ENCODE results near the gene ZFYVE28. TPM values are rescaled to one million over a fixed set of nuclear protein-coding genes. Genes with fewer than 3 reads are reported as not detected.
"Not testable (repeated sequence)": the region's sequence is repeated elsewhere in the genome, so short reads cannot be mapped to it uniquely, and the experiment has no call there.

Gene ZFYVE28
- total RNA-seq, 2 donors from 2014 or later, result 5.7 to 16.8 TPM

DNA sequence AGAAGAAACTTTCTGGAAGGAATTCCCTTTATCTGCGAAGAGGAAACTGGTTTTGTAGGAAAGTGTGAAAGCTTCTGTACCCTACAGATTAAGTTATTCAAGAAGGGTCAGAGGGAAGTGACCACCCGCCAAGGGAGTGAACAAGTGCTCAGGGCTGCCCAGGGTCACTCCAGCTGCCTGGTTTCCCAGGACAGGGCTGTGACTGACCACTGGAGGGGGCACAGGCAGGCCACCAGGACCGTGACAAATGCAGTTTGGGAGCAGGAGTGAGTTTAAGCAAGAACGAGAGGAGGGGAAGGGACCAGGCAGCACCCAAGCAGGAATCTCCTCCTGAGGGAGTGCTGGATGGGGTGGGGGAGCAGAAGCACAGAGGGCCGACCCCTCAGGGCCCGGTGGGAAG lies 34.2 kb downstream of the ZFYVE28 start:
- H3K4me3 ChIP-seq, result no peak overlapping the region
- no peak overlapping the region for H3K27ac ChIP-seq
- ATAC-seq (no peak), DNase-seq (no peak)
- H3K27me3 ChIP-seq, result no peaks in the 10 kb centered on the region
- no peaks in the 10 kb centered on the region for H3K4me1 ChIP-seq
- H3K9me3 ChIP-seq, result no peaks in the 10 kb centered on the region
- H3K36me3 ChIP-seq (replicated peaks in 1 of 2; ENCODE audit: insufficient read depth in 1 of 2, low read depth in 2 of 2), result no peaks in the 10 kb centered on the region
- TF ChIP-seq POLR2A (IDR thresholded peaks at IDR 0.05), result no peak
- TF ChIP-seq, protein P1, sequence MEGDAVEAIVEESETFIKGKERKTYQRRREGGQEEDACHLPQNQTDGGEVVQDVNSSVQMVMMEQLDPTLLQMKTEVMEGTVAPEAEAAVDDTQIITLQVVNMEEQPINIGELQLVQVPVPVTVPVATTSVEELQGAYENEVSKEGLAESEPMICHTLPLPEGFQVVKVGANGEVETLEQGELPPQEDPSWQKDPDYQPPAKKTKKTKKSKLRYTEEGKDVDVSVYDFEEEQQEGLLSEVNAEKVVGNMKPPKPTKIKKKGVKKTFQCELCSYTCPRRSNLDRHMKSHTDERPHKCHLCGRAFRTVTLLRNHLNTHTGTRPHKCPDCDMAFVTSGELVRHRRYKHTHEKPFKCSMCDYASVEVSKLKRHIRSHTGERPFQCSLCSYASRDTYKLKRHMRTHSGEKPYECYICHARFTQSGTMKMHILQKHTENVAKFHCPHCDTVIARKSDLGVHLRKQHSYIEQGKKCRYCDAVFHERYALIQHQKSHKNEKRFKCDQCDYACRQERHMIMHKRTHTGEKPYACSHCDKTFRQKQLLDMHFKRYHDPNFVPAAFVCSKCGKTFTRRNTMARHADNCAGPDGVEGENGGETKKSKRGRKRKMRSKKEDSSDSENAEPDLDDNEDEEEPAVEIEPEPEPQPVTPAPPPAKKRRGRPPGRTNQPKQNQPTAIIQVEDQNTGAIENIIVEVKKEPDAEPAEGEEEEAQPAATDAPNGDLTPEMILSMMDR (IDR thresholded peaks at IDR 0.05), result no peak
- intact Hi-C loops (cut with DNase I), result no loop called here
- 75 to 81% methylated on average over 6 of the region's 6 CpGs for WGBS, 2 donors

DNA sequence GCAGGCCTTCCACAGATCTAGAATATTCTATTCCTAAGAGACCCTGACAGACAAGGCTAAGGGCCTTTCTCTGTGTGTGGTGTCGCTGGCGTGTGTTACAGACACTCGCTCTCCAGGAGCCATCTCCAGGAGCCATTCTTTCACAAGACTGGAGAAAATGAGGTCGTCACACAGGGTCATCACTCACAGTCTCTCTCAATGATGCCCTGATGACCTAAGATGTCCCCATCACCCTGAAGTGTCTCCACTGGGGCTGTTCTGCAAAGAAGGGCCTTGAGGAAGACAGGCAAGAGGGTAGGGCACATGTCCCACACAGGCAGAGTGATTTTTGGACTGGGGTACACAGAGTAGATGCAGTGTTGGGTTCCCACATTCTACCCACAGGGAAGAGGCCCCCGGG lies 34.7 kb downstream of the ZFYVE28 start:
- TF ChIP-seq POLR2A (IDR thresholded peaks at IDR 0.05), result no peak
- TF ChIP-seq, protein P1 (IDR thresholded peaks at IDR 0.05), result no peak
- H3K9me3 ChIP-seq, result no peaks in the 10 kb centered on the region
- no peak overlapping the region for H3K27ac ChIP-seq
- no peak overlapping the region for H3K4me3 ChIP-seq
- DNase-seq (no peak), ATAC-seq (no peak)
- H3K4me1 ChIP-seq, result no peaks in the 10 kb centered on the region
- H3K27me3 ChIP-seq, result no peaks in the 10 kb centered on the region
- 90 to 91% methylated on average over 2 to 5 of the region's 5 CpGs for WGBS, 2 donors
- H3K36me3 ChIP-seq (replicated peaks in 1 of 2; ENCODE audit: insufficient read depth in 1 of 2, low read depth in 2 of 2), result no peaks in the 10 kb centered on the region
- intact Hi-C loops (cut with DNase I), result no loop called here

DNA sequence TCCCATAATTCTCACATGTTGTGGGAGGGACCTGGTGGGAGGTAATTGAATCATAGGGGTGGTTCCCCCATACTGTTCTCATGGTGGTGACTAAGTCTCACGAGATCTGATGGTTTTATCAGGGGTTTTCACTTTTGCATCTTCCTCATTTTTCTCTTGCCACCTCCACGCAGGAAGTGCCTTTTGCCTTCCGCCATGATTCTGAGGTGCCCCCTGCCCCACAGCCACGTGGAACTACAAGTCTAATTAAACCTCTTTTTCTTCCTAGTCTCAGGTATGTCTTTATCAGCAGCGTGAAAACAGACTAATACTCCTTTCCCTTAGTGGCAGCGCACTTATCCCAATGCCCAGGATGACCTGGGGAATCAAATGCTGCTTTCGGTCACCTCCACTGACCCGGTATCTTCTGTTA lies 35.2 kb downstream of the ZFYVE28 start:
- H3K27me3 ChIP-seq; H3K4me3 ChIP-seq; H3K36me3 ChIP-seq (replicated peaks in 1 of 2; ENCODE audit: insufficient read depth in 1 of 2, low read depth in 2 of 2); H3K4me1 ChIP-seq; DNase-seq; ATAC-seq; H3K27ac ChIP-seq; intact Hi-C loops (cut with DNase I); H3K9me3 ChIP-seq: not testable (repeated sequence)
- WGBS, 2 donors, result 86 to 88% methylated on average over 8 of the region's 8 CpGs

DNA sequence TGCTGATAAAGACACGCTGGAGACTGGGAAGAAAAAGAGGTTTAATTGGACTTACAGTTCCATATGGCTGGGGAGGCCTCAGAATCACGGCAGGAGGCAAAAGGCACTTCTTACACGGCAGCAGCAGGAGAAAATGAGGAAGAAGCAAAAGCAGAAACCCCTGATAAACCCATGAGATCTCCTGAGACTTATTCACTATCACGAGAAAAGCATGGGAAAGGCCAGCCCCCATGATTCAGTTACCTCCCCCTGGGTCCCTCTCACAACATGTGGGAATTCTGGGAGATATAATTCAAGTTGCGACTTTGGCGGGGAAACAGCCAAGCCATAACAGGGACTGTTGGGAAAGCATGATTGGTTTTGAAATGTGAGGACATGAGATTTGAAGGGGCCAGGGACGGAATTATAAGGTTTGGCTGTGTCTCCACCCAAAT lies 35.7 kb downstream of the ZFYVE28 start:
- H3K9me3 ChIP-seq; H3K4me3 ChIP-seq; H3K27ac ChIP-seq; H3K27me3 ChIP-seq; intact Hi-C loops (cut with DNase I); H3K4me1 ChIP-seq; ATAC-seq; DNase-seq; H3K36me3 ChIP-seq (replicated peaks in 1 of 2; ENCODE audit: insufficient read depth in 1 of 2, low read depth in 2 of 2): not testable (repeated sequence)
- WGBS, 2 donors, result 83 to 85% methylated on average over 7 of the region's 7 CpGs

DNA sequence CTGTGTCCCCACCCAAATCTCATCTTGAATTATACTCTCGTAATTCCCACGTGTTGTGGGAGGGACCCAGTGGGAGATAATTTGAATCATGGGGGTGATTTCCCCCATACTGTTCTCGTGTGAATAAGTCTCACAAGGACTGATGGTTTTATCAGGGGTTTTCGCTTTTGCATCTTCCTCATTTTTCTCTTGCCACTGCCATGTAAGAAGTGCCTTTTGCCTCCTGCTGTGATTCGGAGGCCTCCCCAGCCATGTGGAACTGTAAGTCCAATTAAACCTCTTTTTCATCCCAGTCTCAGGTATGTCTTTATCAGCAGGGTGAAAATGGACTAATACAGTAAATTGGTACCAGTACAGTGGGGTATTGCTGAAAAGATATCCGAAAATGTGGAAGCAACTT lies 37.9 kb downstream of the ZFYVE28 start:
- H3K27ac ChIP-seq; intact Hi-C loops (cut with DNase I); H3K4me1 ChIP-seq; ATAC-seq; H3K36me3 ChIP-seq (replicated peaks in 1 of 2; ENCODE audit: insufficient read depth in 1 of 2, low read depth in 2 of 2); DNase-seq; H3K9me3 ChIP-seq; H3K27me3 ChIP-seq; H3K4me3 ChIP-seq: not testable (repeated sequence)
- 82 to 86% methylated on average over 6 of the region's 6 CpGs for WGBS, 2 donors

DNA sequence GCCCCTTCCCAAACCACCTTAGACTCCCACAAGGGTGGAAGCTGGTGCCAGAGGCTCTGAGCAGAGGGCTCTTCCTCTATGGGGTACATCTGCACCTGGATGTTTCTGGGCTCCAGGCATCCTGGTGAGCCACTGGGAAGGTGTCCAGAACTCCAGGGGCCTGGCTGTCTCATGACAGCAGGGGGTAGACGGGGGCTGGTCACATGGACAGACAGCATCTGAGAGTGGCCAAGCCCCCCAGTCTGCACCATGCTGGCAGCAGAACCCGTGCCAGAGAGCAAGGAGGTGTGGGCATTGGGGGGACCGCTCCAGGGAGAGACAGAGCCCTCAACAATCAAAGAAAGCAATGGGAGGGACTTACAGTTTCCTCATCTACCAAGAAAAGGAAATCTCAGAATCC lies 39.5 kb downstream of the ZFYVE28 start:
- TF ChIP-seq, protein P1 (IDR thresholded peaks at IDR 0.05), result no peak
- TF ChIP-seq POLR2A (IDR thresholded peaks at IDR 0.05), result no peak
- no peak for ATAC-seq

More for the DNA sequence above, 39.5 kb downstream of the ZFYVE28 start:
- no peaks in the 10 kb centered on the region for H3K27me3 ChIP-seq
- no peak overlapping the region for H3K27ac ChIP-seq
- H3K9me3 ChIP-seq, result no peaks in the 10 kb centered on the region
- 66% methylated on average over 3 of the region's 3 CpGs; no CpG with 5 or more reads in 1 of the 2 donors for WGBS, 2 donors
- no peak overlapping the region for H3K4me3 ChIP-seq
- no peak for DNase-seq
- intact Hi-C loops (cut with DNase I), result no loop called here
- no peaks in the 10 kb centered on the region for H3K4me1 ChIP-seq
- H3K36me3 ChIP-seq (replicated peaks in 1 of 2; ENCODE audit: insufficient read depth in 1 of 2, low read depth in 2 of 2), result no peaks in the 10 kb centered on the region

Data from body of pancreas (tissue), 4 donors.